Measurements from ENCODE around the gene UGT1A9. TPM values are rescaled to one million over a fixed set of nuclear protein-coding genes. Genes with fewer than 3 reads are reported as not detected.
A peak's percentile ranks its signal among the peaks of the same experiment; 100 is the strongest.

UGT1A9 gene
- total and polyA plus RNA-seq, 2 donors (not counting 1 experiment from before 2014, with no cell fraction given) = not detected

GRCh38 chr2:233674995-233675394, 3.3 kb downstream of the UGT1A9 start:
- Histone ChIP-seq H2AFZ (ENCODE audit: low read length) (no peak overlapping the region), H3K27ac (ENCODE audit: insufficient read depth, low read length) (no peak overlapping the region), H4K20me1 (ENCODE audit: control insufficient read depth, extremely low read depth, insufficient read depth, low read length) (no peaks in the 10 kb centered on the region), H3K9ac (ENCODE audit: insufficient read depth, low read length) (no peak overlapping the region), H3K79me2 (ENCODE audit: control insufficient read depth, insufficient read depth, low read length) (no peaks in the 10 kb centered on the region), H3K4me1 (ENCODE audit: control insufficient read depth, extremely low read depth, insufficient read depth, low read length) (no peaks in the 10 kb centered on the region), H3K9me3 (ENCODE audit: control insufficient read depth, insufficient read depth, low read depth, low read length) (no peaks in the 10 kb centered on the region), H3K27me3 (ENCODE audit: control insufficient read depth, insufficient read depth, low read length) (no peaks in the 10 kb centered on the region), H3K4me3 (replicated peaks in 1 of 4; ENCODE audit: control extremely low read depth in 1 of 4, insufficient read depth in 1 of 4, low read depth in 3 of 4, low read length in 4 of 4) (no peak overlapping the region), H3K4me2 (ENCODE audit: extremely low read depth, insufficient read depth, low read length) (no peak overlapping the region), H3K36me3 (ENCODE audit: control insufficient read depth, insufficient read depth, low read length) (no peaks in the 10 kb centered on the region)
- TF ChIP-seq, protein P1, sequence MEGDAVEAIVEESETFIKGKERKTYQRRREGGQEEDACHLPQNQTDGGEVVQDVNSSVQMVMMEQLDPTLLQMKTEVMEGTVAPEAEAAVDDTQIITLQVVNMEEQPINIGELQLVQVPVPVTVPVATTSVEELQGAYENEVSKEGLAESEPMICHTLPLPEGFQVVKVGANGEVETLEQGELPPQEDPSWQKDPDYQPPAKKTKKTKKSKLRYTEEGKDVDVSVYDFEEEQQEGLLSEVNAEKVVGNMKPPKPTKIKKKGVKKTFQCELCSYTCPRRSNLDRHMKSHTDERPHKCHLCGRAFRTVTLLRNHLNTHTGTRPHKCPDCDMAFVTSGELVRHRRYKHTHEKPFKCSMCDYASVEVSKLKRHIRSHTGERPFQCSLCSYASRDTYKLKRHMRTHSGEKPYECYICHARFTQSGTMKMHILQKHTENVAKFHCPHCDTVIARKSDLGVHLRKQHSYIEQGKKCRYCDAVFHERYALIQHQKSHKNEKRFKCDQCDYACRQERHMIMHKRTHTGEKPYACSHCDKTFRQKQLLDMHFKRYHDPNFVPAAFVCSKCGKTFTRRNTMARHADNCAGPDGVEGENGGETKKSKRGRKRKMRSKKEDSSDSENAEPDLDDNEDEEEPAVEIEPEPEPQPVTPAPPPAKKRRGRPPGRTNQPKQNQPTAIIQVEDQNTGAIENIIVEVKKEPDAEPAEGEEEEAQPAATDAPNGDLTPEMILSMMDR (conservative IDR thresholded peaks at IDR 0.05 in 1 of 2, IDR thresholded peaks at IDR 0.05 in 1 of 2; ENCODE audit: low read depth in 1 of 2, low read length in 2 of 2) = no peak
- no peak for TF ChIP-seq EZH2 (IDR thresholded peaks at IDR 0.05; ENCODE audit: low read length, missing control alignments)
- DNase-seq (ENCODE audit: low read depth in 2 of 2) = no peak

DNA sequence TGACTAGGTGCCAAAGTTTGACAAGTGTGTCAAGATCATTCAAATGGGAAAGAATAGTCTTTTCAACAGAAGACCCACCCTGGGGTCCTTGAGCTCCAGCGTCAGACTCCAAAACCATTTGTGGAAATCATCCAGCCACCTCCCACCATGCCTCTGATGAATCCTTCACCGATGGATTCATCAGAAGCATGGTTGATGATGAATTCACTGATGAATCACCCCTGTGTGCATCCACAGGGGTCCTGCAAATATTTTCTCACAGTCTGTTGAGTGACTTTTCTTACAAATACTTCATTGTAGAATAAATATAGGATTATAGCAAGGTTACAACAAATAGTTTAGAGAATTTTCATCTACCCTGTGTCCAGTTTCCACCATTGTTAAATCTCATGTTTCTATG, 4.3 kb downstream of the UGT1A9 start:
- Histone ChIP-seq H3K4me1 (ENCODE audit: control insufficient read depth, extremely low read depth, insufficient read depth, low read length) (no peaks in the 10 kb centered on the region), H3K9ac (ENCODE audit: insufficient read depth, low read length) (no peak overlapping the region), H3K4me3 (replicated peaks in 1 of 4; ENCODE audit: control extremely low read depth in 1 of 4, insufficient read depth in 1 of 4, low read depth in 3 of 4, low read length in 4 of 4) (no peak overlapping the region), H3K27ac (ENCODE audit: insufficient read depth, low read length) (no peak overlapping the region), H3K27me3 (ENCODE audit: control insufficient read depth, insufficient read depth, low read length) (no peaks in the 10 kb centered on the region), H4K20me1 (ENCODE audit: control insufficient read depth, extremely low read depth, insufficient read depth, low read length) (no peaks in the 10 kb centered on the region), H3K36me3 (ENCODE audit: control insufficient read depth, insufficient read depth, low read length) (no peaks in the 10 kb centered on the region), H3K9me3 (ENCODE audit: control insufficient read depth, insufficient read depth, low read depth, low read length) (no peaks in the 10 kb centered on the region), H3K4me2 (ENCODE audit: extremely low read depth, insufficient read depth, low read length) (no peak overlapping the region), H3K79me2 (ENCODE audit: control insufficient read depth, insufficient read depth, low read length) (no peaks in the 10 kb centered on the region), H2AFZ (ENCODE audit: low read length) (no peak overlapping the region)
- peak in 1 of 2 donors; percentile 42 for DNase-seq (ENCODE audit: low read depth in 2 of 2)
- TF ChIP-seq, protein P1 (conservative IDR thresholded peaks at IDR 0.05 in 1 of 2, IDR thresholded peaks at IDR 0.05 in 1 of 2; ENCODE audit: low read depth in 1 of 2, low read length in 2 of 2) = no peak
- no peak for TF ChIP-seq EZH2 (IDR thresholded peaks at IDR 0.05; ENCODE audit: low read length, missing control alignments)

GRCh38 chr2:233679196-233679595, 7.5 kb downstream of the UGT1A9 start:
- no peaks in the 10 kb centered on the region for H3K27me3 ChIP-seq (ENCODE audit: control insufficient read depth, insufficient read depth, low read length)
- no peaks in the 10 kb centered on the region for H4K20me1 ChIP-seq (ENCODE audit: control insufficient read depth, extremely low read depth, insufficient read depth, low read length)
- H3K79me2 ChIP-seq (ENCODE audit: control insufficient read depth, insufficient read depth, low read length) = no peaks in the 10 kb centered on the region
- H3K27ac ChIP-seq (ENCODE audit: insufficient read depth, low read length) = no peak overlapping the region
- H3K36me3 ChIP-seq (ENCODE audit: control insufficient read depth, insufficient read depth, low read length) = no peaks in the 10 kb centered on the region
- H3K4me2 ChIP-seq (ENCODE audit: extremely low read depth, insufficient read depth, low read length) = no peak overlapping the region
- DNase-seq (ENCODE audit: low read depth in 2 of 2) = no peak
- no peaks in the 10 kb centered on the region for H3K9me3 ChIP-seq (ENCODE audit: control insufficient read depth, insufficient read depth, low read depth, low read length)
- no peak overlapping the region for H2AFZ ChIP-seq (ENCODE audit: low read length)
- no peak overlapping the region for H3K4me3 ChIP-seq (replicated peaks in 1 of 4; ENCODE audit: control extremely low read depth in 1 of 4, insufficient read depth in 1 of 4, low read depth in 3 of 4, low read length in 4 of 4)
- TF ChIP-seq, protein P1 (conservative IDR thresholded peaks at IDR 0.05 in 1 of 2, IDR thresholded peaks at IDR 0.05 in 1 of 2; ENCODE audit: low read depth in 1 of 2, low read length in 2 of 2) = no peak
- no peak for TF ChIP-seq EZH2 (IDR thresholded peaks at IDR 0.05; ENCODE audit: low read length, missing control alignments)
- H3K4me1 ChIP-seq (ENCODE audit: control insufficient read depth, extremely low read depth, insufficient read depth, low read length) = no peaks in the 10 kb centered on the region
- H3K9ac ChIP-seq (ENCODE audit: insufficient read depth, low read length) = no peak overlapping the region

All from fibroblast of lung (primary cell).